ENCODE data around the gene RASGRP4. TPM values are rescaled to one million over a fixed set of nuclear protein-coding genes. Genes with fewer than 3 reads are reported as not detected.

Gene RASGRP4
- total RNA-seq, 1 donor from 2014 or later, result 7.6 TPM

DNA sequence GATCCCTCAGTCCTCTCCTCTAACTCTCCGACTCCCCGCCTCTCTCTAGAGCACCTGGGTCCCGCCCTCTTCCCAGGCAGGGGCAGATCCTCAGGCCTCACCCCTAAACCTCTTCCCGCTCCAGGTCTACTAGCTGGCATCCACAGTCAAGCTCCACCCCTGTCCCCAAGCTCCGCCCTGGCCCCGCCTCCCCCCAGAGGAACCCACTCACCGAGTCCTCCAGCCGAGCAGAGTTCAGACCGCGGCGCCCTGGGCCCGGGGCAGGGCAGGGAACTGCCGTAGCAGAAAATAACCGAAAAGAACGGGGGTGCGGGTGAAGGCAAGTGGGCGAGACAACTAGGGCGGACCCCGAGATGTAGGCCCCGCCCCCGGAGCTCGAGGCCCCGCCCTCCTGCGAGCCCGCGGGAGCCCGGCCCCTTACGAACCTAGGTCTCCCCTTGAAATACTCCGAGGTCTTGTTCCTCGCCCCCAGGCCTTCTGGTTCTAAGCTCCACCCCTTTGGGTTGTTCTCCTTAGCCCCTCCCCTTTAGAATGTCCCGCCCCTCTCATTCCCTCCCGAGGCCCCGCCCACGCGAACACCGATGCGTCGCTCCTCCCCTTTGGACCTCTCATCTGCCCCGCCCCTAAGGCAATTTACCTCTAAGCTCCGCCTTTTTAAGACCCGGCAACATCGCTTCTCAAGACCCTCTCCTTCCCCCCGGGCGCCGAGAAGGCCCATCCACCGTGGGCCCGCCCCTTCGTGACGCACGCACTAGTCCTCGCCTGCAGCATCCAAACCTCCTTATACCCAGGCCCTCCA lies 38.3 kb downstream of the RASGRP4 start, which contains the start of gene GGN:
TSS of gene GGN (minus strand) at position 485 of the 799 bp plus-strand sequence. CDS start 773 bp downstream, outside the sequence.
- Histone ChIP-seq H3K27ac (no peak within 1 kb of the TSS), H3K9me3 (no peaks in the 10 kb centered on the region), H3K4me1 (peaks cover 25% of the 10 kb centered on the region), H3K4me3 (peak within 1 kb of the TSS; percentile 60), H3K36me3 (peaks cover 14% of the 10 kb centered on the region), H3K27me3 (no peaks in the 10 kb centered on the region)
- no peak for TF ChIP-seq CTCF (IDR thresholded peaks at IDR 0.05)
- intact Hi-C loops (cut with DNase I), result no loop called here
- peak; percentile 90 for ATAC-seq
- peak; percentile 94 for DNase-seq

DNA sequence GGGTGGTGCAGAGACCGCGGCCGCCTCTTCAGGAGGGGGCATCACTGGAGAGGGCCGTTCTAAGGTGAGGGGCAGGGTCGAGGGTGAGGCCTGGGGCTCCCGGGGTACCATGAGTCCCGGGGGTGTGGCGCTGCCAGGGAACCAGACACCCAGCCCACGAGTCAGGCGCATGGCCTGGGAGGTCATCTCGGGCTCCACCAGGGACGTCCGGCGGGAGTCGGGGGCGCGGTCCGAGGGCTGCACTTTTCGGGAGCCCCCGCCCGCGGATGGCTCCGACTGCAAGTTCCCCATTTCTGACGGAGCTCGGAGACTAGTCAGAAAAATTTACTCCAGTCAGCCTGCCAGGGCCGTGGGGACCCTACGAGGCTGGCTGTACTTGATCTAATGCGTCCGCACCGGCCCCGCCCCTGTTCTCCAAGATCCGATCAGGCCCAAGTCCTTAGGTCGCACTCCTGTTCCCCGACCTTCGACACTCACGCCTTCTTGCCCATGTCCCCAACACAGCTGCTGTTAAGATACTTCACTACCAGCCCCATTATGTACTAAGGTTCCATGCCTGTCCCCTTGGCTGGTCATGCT lies 39.0 kb downstream of the RASGRP4 start:
- peak overlapping the region; percentile 60 for H3K4me3 ChIP-seq
- no peak overlapping the region for H3K27ac ChIP-seq
- H3K36me3 ChIP-seq, result peaks cover 21% of the 10 kb centered on the region
- TF ChIP-seq CTCF (IDR thresholded peaks at IDR 0.05), result no peak
- H3K9me3 ChIP-seq, result no peaks in the 10 kb centered on the region
- H3K4me1 ChIP-seq, result peaks cover 25% of the 10 kb centered on the region
- DNase-seq, result no peak
- no peaks in the 10 kb centered on the region for H3K27me3 ChIP-seq
- peak; percentile 0 for ATAC-seq
- intact Hi-C loops (cut with DNase I), result no loop called here

- intact Hi-C loops (cut with DNase I), result no loop called here
- Histone ChIP-seq H3K4me1 (peaks cover 25% of the 10 kb centered on the region), H3K9me3 (no peaks in the 10 kb centered on the region), H3K27ac (no peak overlapping the region), H3K4me3 (no peak overlapping the region), H3K36me3 (peaks cover 27% of the 10 kb centered on the region), H3K27me3 (no peaks in the 10 kb centered on the region)
- no peak for ATAC-seq
- no peak for DNase-seq
- TF ChIP-seq CTCF (IDR thresholded peaks at IDR 0.05), result no peak
Measured at GRCh38 chr19:38386300-38386970, 39.6 kb downstream of the RASGRP4 start.

GRCh38 chr19:38385804-38386257 lies 40.2 kb downstream of the RASGRP4 start:
- peaks cover 33% of the 10 kb centered on the region for H3K36me3 ChIP-seq
- H3K4me3 ChIP-seq, result no peak overlapping the region
- no peak for TF ChIP-seq CTCF (IDR thresholded peaks at IDR 0.05)
- intact Hi-C loops (cut with DNase I), result no loop called here
- ATAC-seq (no peak), DNase-seq (no peak)
- H3K9me3 ChIP-seq, result no peaks in the 10 kb centered on the region
- no peaks in the 10 kb centered on the region for H3K27me3 ChIP-seq
- no peak overlapping the region for H3K27ac ChIP-seq
- peaks cover 25% of the 10 kb centered on the region for H3K4me1 ChIP-seq

DNA sequence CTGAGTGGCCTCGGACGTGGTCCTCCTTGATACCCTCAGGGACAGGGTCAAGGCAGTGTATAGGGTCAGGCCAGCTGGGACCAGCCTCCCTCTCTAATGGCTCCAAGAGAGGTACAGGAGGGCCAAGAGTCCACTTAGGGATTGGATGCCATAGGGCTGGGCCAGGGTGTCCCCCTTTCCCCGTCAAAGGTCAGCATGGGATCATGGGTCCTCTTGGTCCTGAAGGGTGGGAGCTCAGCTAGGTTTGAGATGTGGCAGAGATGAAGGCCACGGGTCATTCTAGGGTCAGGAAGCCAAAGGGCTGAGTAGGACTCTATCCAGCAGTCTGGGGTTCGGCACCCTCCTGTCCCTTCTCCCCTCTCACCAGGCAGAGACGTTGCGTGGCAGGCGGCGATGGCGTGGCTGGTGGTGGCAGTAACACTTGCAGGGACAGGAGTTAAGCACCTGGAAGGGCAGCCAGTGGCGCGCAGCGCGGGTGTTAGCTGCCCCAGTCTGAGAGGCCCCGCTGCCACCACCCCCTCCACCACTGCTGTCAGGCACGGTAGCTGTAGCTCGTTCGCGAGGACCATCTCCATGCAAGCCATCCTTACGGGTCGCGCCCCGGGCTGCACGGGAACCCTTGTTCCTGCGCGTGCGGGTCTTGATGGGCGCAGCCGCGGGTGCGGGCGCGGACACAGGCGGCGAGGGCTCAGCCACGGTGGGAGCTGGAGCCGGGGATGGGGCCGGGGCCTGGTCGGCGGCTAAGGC lies 40.8 kb downstream of the RASGRP4 start:
- no peak overlapping the region for H3K27ac ChIP-seq
- peaks cover 25% of the 10 kb centered on the region for H3K4me1 ChIP-seq
- no peak overlapping the region for H3K4me3 ChIP-seq
- H3K9me3 ChIP-seq, result no peaks in the 10 kb centered on the region
- peaks cover 37% of the 10 kb centered on the region for H3K36me3 ChIP-seq
- no peak for TF ChIP-seq CTCF (IDR thresholded peaks at IDR 0.05)
- DNase-seq (no peak), ATAC-seq (no peak)
- intact Hi-C loops (cut with DNase I), result no loop called here
- H3K27me3 ChIP-seq, result no peaks in the 10 kb centered on the region

Measured in upper lobe of right lung (tissue), 1 donor.